ELR (cell line): ENCODE measurements around the gene TRMT1.
"Not testable (repeated sequence)": the region's sequence is repeated elsewhere in the genome, so short reads cannot be mapped to it uniquely, and the experiment has no call there.

Experiments
- DNase-seq: peaks from one replicate; pipeline ENCODE4 v3.0.0-alpha.2; 2015; ENCODE audit warnings: low read depth

The TRMT1 gene

DNA sequence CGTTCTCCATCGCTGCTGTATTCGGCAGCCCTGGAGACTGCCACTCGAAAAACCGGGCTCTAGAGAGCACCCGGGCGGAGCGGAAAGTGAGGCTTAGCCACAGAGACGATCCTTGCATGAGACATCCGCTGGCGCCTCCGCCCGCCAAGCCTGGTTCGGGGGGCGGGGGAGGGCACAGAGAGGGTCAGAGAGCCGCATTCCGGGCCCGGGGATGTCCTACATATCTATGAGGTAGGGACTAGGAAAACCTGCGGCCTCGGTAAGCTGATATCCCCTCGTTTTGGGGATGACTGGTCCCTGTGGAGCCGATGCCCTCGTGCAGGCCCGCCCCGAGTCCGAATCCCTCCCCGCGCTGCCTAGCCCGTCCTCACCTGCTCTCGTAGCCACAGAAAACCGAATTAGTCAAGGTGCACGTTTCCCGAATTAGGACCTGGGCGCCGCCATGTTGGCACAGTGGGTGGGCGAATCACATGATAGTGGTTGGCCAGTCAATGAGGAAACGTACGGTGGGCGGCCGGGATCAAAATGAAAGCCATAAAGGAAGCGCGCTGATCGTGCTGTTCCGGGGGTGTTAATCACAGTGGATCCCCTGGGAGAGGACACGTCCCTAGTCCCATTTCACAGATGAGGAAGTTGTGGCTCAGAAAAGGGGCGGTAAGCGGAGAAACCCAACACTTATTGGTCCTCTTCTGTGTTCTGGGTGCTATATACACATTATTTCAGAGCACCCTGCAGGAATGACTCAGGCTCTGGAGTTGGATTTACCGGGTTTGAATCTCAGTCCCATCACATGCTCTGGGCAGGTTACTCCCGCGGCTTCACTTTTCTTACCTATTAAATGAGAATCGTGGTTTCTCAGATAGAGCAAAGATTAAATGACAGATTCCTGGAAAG, at the start of gene TRMT1:
Gene TRMT1, minus strand, starts transcription at position 459 of the 894 bp plus-strand sequence. Its CDS starts 341 bp downstream, at position 118.
- DNase-seq: peak; percentile 96

DNA sequence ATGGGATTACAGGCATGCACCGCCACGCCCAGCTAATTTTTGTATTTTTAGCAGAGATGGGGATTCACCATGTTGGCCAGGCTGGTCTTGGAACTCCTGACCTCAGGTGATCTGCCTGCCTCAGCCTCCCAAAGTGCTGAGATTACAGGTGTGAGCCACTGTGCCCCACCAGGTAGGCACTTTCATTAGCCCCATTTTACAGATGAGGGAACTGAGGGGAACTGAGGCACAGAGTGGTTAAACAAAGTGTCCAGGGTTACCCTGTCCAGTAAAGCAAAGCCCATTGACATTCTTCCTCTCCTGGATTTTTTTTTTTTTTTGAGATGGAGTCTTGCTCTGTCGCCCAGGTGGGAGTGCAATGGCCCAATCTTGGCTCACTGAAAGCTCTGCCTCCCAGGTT, 49.6 kb upstream of the TRMT1 start:
- not testable (repeated sequence) for DNase-seq

DNA sequence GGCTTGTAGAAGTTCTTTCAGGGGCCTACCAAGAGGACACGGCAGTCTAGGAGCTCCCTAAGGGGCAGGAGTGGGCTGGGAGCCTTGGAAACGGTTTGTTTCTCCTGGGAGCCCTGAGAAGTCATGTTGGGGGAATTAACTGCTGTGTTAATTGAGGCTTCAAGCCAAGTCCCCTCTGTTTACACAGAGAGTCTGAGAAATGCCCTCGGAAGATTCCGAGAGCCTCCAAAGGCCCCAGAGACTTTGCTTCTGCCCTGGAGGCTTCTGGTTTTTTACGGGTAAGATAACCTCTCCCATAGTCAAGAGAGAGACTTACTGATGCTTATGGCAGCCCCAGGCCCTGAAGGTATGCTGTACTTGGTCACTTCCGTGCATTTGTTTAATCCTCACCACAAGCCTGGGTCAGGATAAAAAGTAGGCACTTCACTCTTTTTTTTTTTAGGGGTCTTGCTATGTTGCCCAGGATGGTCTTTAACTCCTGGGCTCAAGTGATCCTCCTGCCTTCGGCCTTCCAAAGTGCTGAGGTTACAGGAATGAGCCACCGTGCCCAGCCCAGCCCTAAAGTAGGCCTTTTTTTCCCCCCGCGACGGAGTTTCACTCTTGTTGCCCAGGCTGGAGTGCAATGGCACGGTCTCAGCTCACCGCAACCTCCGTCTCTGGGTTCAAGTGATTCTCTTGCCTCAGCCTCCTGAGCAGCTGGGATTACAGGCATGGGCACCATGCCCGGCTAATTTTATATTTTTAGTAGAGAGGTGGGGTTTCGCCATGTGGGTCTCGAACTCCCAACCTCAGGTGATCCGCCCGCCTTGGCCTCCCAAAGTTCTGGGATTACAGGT, 48.8 kb upstream of the TRMT1 start:
- DNase-seq: peak; percentile 41

DNA sequence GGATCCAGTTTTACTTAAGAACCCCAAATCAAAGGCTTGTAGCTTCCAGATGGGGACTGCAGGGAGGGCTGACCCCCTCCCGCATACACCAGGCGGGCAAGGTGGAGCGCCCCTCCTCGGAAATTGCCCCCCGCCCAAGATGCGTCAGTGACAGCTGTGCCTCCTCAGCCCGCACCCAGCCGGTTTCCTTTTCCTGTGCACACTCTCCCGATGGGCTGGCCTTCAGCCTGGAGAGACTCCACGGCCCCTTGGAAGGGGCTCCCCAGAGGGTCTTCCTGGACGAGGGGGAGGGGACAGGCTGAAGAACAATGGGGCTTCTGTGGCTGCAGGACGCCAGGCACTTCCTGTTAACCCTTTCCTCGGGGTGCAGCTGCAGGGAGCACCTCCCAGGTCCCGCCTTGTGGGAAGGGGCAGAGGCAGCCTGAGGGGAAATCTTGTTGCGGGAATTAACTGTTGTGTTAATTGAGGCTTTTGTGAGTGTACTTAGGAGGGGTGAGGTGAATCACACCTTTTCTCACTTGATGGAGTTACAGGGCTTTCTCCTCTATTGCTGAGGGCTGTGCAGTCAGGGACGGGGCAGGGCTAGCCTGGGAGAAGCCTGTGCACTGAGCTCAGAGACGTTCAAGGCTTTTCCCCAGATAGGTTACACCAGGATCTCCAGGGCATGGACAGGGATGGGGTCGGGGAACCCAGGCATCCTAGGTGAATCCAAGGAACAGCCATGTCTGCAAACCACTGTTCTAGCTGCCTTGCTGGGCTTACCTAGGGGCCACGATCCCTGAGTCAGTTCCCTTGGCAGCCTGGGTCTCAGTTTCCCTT, 48.0 kb upstream of the TRMT1 start:
- DNase-seq: peak; percentile 73

DNA sequence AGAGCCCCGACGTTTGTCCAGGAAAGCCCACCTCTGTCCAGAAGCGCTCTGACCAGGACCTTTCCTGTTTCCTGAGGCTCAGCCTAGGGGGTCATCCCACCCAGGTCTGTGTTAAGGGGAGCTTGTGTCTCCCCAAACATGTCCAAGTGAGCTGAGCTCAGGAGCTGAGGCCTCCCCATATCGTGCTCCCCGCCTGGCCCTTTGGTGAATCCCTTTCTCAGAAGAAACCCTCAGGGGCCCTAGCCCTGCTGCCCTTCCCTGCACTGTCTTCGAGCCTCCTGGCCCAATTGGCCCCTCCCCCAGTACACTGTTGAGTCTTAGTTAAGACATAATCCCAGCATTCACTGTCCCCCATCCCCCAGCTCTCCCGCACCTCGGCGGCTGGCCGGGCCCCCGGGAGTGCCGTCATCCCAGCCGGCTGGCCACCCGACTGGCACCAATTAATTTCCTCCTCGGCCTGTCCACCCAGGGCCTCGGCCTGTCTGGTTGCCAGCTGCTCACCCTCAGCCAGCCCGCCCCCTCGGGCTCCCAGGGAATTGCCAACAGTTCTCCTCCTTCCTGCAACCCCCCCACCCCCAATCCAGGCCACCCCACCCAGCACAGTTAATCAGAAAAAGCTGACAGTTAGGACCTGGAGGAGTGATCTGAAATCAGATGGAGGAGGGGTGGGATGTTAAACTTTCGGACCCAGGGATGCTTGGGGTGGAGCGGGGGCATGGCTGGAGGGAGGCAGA, 47.2 kb upstream of the TRMT1 start:
- peak; percentile 87 for DNase-seq

DNA sequence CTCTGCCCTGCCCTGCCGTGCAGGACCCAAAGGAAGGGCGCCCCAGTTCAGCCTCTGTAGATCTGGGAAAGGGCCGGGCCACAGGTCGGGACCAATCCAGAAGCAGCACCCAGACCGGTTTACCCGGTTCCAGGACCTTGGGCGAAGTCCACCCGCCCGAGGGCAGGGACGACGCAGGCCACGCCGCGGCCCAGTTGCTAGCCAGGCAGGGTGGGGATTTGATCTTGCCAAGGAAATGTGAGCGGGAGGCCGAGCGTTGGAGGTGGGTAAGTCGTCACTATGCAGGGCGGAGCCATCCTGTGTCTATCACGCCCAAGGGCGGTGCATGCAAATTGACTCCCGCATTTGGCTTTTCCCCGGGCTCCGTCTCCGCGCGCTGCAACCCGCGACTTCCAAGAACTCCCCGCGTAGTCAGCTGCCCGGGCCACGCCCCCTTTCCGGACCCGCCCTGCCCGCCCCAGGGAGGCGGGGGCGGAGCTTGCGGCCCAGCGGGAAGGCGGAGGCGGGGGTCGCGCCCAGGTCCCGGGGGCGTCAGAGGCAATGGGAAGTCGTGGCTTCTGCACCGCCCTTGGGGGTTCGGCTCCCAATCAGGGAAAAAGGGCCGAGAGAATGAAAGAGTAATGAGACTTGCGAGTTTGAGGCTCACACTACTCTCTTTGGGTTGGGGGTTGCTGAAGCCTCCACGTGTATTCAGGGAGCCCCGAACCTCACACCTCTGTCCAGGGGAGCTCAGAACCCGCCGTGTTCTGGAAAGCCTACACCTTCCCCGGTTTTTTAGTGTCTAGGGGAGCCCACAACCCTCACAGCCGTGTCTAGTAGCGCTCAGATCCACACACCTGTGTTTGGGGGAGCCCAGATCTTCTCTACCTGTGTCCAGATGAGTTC, 46.4 kb upstream of the TRMT1 start:
- DNase-seq: peak; percentile 99

DNA sequence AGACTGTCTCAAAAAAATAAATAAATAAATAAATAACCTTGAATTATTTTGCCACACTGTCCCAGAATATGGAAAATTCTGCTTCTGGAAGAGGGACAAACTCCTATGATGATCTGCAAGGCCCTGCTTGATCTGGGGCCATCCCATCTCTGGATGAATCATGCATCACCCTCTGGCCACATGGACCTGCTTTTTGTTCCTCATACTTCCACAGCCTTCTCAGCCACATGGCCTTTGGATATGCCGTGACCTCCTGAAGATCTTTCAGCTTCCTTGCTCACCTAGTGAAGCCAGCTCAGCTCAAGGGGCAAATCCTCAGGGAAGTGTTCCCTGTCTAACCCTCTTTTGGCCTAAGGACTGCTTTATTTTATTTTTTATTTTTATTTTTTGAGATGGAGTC, 44.0 kb upstream of the TRMT1 start:
- peak; percentile 74 for DNase-seq

DNA sequence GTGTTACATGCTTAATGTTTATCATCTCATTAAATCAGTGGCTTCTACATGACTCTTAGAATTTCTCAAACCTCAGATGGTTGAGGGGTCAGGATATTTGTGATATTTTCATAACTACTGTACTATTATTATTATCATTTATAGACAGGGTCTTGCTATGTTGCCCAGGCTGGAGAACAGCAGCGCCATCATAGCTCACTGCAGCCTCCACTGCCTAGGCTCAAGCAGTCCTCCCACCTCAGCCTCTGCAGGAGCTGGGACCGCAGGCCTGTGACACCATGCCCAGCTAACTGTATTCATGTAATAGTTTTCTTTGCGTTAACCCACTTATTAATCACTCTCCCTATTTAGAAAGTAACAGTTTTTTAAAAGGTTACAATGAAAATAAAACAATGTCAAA, 43.2 kb upstream of the TRMT1 start:
- no peak for DNase-seq

DNA sequence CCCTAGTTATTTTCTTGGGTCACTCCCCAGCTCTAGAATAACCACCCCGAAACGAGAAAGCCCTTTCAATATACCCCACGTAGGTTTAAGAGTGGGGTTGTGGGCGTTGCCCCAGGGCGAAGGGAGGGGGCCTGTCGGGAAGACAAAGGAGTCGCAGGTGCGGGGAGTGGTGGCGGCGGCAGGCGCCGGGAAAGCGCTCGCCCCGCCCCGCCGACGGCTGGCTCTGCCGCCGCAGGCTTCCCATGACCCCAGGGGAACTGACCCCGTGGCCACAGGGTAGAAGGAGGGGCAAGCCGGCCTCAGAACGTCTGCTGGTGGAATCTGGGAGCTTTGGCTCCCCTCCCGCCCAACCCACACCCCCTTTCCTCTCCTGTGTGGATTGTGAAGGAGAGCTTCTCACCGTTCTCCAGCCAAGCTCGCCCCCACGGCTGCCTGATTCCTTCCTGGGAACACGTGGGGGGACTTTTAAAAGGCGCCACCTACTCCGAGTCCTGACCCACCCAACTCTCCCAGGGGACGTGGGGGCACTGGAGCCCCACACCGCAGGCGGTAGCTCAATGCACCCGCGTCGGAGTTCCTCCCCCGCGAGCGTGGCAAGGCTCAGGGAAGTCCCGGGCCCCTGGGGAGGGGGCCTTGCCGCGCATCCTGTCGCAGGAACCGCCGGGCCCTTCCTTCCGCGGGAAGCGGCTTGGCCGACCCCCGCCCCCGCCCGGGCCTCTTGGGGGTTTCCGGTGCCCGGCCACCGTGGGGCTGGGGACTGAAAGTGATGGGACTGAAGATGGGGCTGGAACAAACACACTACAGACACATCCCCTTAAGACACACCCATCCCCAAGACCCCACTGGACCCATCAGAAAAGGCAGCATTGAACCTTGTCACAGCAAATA, 39.2 kb upstream of the TRMT1 start:
- peak; percentile 86 for DNase-seq

DNA sequence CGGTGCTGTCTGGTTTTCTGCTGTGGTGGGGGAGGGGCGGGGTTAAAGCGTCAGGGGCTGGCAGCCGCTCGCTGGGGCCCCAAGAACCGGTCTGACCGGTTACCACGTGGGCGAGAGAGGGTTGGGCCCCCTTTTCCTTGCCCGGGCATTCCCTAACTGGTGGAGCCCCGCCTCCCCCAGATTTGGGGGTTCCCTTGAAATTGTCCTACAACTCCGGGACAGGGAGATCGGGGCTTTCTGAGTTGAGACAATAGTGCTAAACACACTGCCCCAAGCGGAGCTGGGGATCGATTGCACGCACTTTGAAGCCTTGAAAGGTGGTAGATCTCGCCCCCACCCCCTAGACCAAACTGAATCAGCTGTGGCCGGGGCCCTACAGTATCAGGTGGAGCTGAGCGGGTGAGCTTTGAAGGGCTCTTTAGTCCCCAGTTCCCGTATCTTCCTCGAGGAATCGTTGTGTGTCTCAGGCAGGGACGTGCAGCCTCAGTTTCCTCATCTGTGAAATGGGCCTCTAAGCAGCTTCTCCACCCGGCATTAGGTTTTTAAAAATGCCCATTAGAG, 38.5 kb upstream of the TRMT1 start:
- DNase-seq: peak; percentile 84

DNA sequence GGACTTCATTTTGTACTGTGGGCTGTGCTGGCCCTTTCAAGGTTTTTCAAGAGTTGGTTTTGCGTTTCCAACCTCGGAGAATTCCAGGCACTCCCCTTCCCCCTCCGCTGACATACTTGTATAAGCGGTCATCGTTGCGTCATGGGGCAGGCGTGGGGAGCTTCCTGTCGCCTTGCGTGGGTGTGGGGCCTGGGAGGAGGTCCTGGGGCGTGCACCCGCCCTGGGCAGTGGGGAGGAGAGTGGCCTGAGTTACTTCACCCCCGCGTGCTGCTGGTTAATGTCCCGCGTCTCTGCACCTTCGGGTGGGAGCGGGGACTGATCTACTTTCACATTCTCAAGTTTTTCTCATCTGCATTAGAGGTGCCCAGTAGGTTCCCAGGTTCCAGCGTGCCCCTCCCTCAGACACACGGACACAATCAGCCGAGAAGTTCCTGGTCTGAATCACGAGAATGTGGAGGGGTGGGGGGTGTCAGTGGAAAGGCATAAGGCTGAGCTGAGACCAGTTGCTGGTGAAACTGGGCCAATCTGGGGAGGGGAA, 37.8 kb upstream of the TRMT1 start:
- peak; percentile 95 for DNase-seq

DNA sequence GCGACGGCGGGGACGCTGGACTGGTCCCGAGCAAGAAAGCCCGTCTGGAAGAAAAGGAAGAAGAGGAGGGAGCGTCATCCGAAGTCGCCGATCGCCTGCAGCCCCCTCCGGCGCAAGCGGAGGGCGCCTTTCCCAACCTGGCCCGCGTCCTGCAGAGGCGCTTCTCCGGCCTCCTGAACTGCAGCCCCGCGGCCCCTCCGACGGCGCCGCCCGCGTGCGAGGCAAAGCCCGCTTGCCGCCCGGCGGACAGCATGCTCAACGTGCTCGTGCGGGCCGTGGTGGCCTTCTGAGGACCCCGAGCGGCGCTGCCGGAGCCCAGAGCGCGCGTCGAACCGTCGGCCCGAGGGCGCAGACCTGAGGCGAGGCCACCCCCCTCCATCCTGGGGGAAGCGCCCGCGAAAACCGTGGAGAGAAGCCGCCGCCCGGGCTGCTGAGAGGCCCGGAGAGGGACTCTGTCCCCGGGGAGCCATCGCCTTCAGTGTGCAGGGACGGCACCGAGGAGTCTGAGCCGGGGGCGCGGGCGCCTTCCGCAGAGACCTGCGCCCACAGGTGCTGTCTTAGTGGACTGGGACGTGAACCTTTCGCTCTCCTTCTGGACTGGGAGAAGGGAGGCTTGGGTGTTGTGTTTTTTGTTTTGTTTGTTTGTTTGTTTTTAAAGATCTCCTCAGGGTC, 37.2 kb upstream of the TRMT1 start:
- no peak for DNase-seq

DNA sequence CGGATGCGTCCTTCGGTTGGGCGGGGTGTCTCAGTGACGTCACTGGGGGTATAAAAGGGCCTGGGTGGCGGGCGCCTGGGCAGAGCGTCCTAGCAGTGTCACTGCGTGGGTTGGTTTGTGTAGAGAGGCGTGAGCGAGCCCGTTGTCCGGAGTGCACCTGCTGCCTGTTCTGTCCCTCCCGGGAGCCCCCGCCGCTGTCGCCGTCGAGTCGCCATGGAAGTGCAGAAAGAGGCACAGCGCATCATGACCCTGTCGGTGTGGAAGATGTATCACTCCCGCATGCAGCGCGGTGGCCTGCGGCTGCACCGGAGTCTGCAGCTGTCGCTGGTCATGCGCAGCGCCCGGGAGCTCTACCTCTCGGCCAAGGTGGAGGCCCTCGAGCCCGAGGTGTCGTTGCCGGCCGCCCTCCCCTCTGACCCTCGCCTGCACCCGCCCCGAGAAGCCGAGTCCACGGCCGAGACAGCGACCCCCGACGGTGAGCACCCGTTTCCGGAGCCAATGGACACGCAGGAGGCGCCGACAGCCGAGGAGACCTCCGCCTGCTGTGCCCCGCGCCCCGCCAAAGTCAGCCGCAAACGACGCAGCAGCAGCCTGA, 36.5 kb upstream of the TRMT1 start:
- peak; percentile 96 for DNase-seq

DNA sequence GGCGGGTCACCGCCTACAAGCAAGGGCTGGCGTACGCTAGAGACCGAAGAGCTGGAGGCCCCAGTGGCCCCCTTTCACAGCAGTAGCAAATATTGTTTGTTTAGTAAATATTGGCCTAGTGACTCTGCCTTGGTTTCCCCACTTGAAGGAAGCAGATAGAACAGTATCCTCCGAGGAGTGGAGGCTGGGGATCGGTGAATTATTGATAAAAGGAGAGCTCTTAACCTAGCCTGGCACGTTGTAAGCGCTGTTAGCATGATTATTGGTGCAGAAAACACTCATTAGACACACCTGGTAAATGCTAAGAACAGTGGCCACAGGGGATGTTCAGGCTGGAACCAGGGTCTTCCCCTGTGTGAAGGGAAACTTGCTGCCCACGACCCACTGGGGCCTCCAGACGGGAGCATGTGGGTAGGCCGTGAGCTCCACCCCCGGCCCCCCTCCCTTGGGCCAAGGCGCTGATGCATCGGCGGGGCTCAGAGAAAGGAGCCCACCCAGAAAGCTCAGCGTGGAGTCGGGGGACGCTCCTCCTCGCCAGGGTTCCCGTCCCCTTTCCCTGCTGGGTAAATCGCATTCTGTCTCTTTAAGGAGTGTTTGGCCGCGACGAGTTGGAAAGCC, 35.9 kb upstream of the TRMT1 start:
- no peak for DNase-seq

DNA sequence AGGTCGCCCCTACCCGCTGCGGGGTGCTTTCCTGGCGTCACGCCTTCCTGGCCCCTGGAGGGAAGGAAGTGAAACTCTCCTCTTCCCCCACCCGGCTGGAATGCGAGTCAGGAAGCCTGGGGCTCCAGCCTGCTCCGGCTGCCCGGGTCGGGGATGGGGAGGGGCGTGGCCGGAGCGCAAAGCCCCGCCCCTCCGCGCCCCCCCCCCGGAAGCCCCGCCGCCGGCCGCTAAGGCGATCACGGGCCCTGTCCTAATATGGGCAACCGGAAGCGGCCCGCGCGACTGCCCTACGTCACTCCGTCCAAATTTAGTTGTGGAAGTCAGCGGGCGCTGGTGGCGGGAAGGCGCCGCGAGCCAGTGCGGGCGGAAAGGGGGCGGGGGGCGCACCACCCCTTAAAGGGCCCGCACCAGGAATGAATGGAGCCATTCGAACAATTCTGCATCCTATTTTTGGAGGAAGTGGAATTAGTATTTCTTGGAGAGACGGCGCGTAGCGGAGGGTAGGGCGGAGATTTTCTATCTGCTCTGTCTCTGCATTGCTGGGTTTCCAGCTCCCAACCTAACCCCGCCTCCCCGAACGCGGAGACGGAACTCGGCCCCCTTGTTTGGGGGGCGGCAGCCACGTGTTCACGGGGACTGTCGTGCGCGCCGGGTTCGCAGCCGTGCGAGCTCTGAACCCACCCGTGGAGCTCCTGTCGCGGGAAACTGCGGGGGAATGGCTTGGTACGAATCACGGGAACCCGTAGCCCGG, 35.2 kb upstream of the TRMT1 start:
- peak; percentile 98 for DNase-seq

DNA sequence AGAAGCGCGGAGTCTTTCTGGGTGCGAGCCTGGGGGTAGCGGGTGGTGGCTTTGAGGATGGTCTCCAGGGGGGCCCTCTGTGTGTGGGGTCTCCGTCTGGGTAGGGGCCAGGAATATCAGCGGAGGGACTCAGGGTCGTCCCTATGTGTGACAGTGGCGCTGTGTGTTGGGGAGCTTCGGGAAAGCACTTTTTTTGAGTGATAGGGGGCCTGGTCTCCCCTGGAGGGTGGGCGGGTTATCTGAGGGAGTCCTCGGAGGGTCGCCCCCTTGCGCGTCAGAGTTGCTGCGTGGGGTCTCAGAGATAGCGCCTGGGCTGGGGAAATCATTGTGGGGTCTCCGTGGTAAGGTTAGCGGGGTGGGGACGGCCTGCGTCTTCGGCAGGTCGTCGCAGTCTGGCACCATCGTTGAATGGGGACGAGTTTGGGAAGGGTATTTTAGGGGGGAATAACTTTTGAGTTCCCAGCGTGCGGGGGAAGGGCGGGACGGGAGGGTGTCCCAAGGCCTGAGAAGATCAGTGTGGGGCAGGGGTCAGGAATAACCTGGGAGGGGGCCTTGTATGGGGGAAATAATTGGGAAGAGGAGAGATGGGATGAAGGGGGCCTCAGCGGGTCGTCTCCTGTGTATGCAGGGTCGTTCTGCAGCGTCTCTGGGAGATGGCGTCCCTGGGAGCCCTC, 34.5 kb upstream of the TRMT1 start:
- DNase-seq: peak; percentile 28
